Inflammatory macrophage (primary cell): ENCODE results near the gene ADAM15.
A peak's percentile ranks its signal among the peaks of the same experiment; 100 is the strongest.

Experiments used
- DNase-seq, 2 donors: peaks; one replicate each; pipeline ENCODE4 v3.0.0-alpha.2; 2020 to 2022

The ADAM15 gene

GRCh38 chr1:155012776-155013602 lies 38.1 kb upstream of the ADAM15 start:
- peak in 1 of 2 donors; percentile 50 for DNase-seq

GRCh38 chr1:155013632-155014031 lies 37.5 kb upstream of the ADAM15 start:
- DNase-seq: no peak

DNA sequence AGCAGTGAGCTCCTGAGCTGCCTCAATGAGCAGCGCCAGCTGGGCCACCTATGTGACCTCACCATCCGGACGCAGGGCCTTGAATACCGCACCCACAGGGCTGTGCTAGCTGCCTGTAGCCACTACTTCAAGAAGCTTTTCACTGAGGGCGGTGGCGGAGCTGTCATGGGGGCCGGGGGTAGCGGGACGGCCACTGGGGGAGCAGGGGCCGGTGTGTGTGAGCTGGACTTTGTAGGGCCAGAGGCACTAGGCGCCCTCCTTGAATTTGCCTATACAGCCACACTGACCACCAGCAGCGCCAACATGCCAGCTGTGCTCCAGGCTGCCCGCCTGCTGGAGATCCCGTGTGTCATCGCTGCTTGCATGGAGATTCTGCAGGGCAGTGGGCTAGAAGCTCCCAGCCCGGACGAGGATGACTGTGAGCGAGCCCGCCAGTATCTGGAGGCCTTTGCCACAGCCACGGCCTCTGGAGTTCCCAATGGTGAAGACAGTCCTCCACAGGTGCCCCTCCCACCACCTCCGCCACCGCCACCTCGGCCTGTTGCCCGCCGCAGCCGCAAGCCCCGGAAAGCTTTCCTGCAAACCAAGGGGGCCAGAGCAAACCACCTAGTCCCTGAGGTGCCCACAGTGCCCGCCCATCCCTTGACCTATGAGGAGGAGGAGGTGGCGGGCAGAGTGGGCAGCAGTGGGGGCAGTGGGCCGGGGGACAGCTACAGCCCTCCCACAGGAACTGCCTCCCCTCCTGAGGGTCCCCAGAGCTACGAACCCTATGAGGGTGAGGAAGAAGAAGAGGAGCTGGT lies 36.2 kb upstream of the ADAM15 start:
- DNase-seq: no peak

- no peak for DNase-seq
These were observed 35.4 kb upstream of the ADAM15 start for GRCh38 chr1:155015527-155016230.

- DNase-seq: no peak
These were observed 34.8 kb upstream of the ADAM15 start for GRCh38 chr1:155016231-155016831.

DNA sequence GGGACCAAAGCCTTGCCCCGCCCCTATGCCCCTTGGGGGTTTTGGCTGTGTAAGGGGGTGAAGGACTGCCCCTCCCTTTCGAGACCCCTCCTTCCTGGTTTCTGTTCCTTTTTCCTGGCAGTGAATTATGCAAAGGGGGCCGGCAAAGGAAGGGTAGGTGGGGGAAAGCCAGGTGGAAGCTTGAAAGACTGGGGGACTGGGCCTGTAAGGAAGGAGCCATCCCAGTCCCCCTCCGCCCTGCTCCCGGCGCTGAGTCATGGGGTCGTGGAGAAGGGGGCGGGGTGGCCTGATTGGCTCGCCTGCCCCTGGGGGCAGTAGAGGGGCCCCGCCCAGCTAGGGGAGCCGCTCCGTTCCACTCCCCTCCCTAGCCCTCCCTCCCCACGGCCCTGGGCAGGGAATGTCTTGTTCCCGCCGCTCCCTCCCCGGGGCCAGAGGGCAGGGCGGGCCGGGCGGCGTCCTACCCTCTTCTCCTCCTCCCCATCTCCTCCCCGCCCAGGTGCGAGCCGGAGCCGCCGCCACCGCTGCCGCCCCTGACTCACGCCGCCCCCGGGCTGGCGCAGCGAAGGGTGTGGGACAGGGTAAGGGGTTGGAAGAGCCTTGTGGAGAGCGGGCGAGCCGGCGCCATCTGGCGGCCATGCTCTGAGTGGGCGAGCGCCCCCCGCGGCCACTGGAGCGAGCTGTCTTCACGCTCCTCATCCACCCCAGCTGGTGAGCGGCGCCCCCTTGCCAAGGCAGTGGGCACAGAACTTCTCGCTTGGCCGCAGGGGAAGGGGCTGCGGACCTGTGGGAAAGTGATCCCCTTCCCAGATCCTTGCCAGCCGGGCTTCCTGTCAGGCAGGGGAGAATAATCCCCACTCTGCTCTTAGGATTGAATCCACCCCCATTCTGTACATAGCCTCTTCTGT lies 33.8 kb upstream of the ADAM15 start:
- DNase-seq: peak; percentile 66 to 72

GRCh38 chr1:155017946-155018316 lies 33.2 kb upstream of the ADAM15 start:
- DNase-seq: no peak

DNA sequence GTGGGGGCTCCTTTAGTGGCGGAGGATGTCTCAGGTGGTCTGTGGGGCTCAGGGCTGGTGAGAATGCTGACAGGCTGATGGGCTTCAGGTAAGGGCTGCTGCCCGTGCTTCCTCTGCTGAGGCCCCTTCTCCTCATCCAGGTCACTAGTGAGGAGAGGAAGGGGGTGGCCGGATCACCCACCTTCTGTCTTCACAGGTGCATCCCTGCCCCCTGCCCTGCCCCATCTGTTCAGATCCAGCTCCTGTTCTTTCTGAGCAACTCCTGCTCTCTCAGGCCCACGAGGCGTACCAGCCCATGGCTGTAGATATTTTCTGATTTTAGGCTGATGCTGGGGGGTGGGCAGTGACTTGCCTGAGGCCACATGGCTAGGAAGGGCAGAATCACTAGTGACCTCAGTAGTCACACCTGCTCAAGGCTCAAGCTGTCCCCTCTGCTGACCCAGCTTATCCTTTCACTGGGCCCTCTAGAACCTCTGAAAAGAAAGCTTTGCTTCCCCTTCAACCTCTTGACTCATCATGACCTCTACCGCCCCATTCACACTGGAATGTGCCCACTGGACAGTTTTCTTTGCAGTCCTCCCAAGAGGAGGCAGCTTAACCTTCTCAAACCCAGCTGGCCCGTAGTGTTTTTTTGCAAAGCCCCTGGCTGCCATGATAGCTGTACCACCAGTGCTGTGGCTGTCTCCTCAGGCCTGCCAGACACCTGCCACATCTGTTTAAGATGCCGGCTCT lies 32.3 kb upstream of the ADAM15 start:
- no peak for DNase-seq

GRCh38 chr1:155019377-155020245 lies 31.5 kb upstream of the ADAM15 start:
- no peak for DNase-seq

DNA sequence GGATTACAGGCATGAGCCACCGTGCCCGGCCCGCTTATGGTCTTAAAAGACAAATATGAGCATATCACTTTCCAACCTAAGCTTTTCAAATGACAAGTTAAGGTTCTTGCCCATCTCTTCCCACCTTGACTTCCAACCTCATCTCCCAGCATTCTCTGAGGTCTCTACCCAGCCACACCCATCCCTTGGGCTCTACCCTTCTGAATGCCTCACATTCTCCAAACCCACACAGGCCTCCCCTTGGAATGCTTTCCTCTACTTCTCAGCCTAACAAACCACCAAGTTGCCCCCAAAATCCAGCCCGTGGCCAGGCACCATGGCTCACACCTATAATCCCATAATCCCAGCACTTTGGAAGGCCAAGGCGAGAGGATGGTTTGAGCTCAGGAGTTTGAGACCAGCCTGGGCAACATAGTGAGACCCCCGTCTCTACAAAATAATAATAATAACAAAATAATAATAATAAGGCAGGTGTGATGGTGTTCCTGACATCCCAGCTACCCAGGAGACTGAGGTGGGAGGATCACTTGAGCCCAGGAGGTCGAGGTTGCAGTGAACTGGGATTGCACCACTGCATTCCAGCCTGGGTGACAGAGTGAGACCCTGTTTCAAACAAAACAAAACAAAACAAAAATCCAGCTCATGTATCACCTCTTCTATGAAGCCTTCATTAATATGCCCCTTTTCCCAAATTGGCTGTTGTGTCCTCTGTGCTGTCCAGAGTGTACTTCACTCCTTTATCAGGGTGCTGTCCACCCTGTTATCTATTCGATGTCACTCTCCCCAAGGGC lies 28.8 kb upstream of the ADAM15 start:
- DNase-seq: no peak

GRCh38 chr1:155022927-155023236 lies 28.2 kb upstream of the ADAM15 start:
- peak in 1 of 2 donors; percentile 50 for DNase-seq

DNA sequence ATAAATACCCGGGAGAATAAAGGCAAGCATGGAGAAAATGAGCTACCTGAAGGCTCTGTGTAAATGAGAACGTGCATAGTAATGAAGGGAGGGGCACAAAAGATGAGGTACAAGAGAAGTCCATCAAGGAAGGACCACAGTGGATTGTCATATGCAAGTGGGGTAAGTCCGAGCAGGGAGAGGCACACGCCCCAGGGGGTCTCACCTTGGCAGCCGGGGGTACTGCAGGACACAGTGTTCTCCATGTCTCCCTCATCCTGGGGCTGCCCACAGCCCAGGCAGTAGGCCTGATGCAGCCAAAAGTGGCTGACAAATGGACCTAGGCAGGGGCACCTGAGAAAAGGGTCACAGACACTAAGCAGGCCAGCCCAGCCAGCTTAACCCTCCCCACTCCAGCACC lies 27.5 kb upstream of the ADAM15 start:
- no peak for DNase-seq

DNA sequence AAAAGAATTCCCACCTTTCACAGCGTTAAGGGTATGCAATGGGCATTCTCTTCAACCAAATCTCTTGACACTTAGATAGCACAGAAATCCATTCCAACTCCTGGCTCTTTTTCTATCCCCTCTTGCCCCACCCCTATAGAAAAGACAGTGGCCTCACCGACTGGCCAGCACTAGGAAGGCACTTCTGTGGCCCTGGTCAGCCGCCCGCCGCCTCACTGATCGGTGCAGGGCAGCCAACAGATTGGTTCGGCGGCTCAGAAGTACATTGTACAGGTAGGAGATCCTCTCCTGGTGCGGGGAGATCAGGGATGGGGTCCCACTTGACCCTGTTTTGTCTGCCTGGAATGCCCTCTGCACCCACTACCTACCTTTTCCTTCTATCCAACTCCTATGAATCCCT lies 26.8 kb upstream of the ADAM15 start:
- no peak for DNase-seq

DNA sequence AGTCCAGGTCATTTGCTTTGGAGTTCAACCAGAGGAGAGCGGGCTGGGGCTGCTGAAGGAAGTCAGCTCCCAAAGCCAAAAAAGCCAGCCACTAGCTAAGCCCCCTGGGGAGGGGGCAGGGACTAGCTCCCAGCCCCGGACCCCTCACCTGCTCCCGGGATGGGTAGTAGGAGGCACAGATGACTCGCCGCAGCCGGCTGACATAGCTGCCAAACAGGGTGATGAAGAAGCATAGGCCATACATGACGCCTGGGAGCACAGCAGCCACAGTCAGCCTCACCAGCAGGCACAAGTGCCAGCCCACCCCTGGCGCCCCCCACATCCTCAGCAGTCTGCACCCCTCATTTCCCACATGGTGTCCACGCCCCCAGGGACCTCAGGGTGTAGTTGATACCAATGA lies 25.0 kb upstream of the ADAM15 start:
- no peak for DNase-seq

DNA sequence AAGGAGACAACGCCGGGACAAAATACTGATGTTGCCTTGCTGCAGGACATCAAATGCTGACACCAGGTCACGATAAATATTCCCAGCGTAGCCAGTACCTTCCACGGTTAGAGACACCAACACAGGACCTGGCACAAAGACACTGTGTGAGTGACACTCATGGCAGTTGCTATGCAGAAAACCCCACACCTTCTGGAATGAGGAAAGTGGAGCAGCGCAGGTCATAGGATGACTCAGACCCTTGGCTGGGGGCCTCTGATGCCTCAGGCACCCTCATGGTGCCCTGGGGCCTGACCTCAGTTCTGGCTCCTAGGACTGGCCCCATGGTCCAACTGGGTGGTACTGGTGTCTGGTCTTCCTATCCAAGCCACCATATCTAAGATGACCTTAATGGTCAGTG lies 24.5 kb upstream of the ADAM15 start:
- no peak for DNase-seq

- DNase-seq: no peak
These were observed 21.4 kb upstream of the ADAM15 start for GRCh38 chr1:155029513-155030242.

DNA sequence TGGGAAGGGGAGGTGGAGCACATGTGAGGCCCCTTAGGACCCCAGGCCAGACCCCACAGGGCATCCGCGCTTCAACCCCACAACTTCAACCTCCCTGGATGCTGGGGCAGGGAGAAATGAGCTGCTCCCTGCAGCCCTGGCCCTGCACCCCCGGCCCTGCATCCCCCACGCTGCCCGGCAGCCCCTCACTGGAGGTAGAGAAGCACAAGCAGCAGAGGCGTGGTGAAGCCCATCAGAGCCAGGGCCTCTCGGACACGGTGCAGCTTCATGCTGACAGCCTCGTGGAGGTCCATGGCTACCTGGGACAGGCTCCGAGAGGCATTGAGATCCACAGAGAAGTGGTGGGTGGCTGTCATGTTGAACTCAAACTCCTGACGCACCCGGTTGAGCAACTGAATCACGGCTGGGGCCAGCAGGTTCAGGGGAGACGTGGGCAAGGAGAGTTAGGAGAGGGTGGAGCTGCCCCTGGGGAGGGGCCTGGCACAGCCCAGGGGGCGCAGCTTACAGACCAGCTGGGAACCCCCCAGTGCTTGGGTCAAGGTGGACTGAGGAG lies 20.8 kb upstream of the ADAM15 start:
- no peak for DNase-seq

DNA sequence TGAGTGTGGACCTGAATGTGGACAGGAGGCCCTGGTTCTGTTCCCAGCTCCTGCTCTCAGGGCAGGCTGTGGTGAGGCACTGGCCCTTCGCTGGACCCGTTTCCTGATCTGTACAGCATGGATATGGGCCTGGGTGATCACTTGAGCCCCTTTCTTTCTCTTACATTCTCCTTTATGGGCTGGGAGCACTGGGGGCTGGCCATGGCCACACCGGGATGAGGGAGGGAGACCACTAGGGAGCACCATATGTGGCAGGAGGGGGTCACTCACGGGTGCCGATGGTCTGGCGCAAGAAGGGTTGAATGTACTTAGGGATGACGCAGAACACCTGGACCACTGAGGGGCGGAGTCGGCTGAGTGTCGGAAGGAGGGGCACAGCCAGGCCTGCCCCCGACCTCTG lies 20.2 kb upstream of the ADAM15 start:
- no peak for DNase-seq
